GM12878 (cell line): ENCODE data around the gene CYP2C19.

Experiments
- CTCF ChIP-seq, 3 experiments: IDR thresholded peaks in 2 of 3; conservative IDR thresholded peaks in 1 of 3; 2 replicates each; pipeline ENCODE4 v1.5.1; 2011; ENCODE audit warnings: low read depth in 3 of 3, low read length in 3 of 3, mild to moderate bottlenecking in 3 of 3, control low read depth in 2 of 3, moderate library complexity in 2 of 3, inconsistent platforms in 1 of 3, mixed read lengths in 1 of 3; ENCODE audit not compliant: control insufficient read depth in 2 of 3, insufficient read depth in 1 of 3; ENCODE audit errors: extremely low read depth in 1 of 3
- EZH2 ChIP-seq: IDR thresholded peaks from 2 replicates; pipeline ENCODE4 v1.6.1; 2012; ENCODE audit warnings: low read depth, mild to moderate bottlenecking, control low read depth, inconsistent platforms, low read length, borderline replicate concordance; ENCODE audit not compliant: control insufficient read depth
- FOXK2 ChIP-seq: fragments of 450-650 bp; IDR thresholded peaks from 2 replicates; pipeline ENCODE4 v1.6.1; 2017; ENCODE audit warnings: mild to moderate bottlenecking, moderate library complexity
- GABPA ChIP-seq: IDR thresholded peaks from 2 replicates; pipeline ENCODE4 v1.6.1; 2014; ENCODE audit warnings: antibody characterized with exemption, low read depth, mild to moderate bottlenecking, inconsistent platforms
- MEF2B ChIP-seq: fragments of 450-650 bp; IDR thresholded peaks from 2 replicates; pipeline ENCODE4 v1.6.1; 2018; ENCODE audit warnings: mild to moderate bottlenecking, moderate library complexity; ENCODE audit not compliant: partially characterized antibody, poor library complexity, severe bottlenecking
- NR2F1 ChIP-seq: fragments of 450-650 bp; conservative IDR thresholded peaks from 2 replicates; pipeline ENCODE4 v1.6.1; 2017; ENCODE audit warnings: mild to moderate bottlenecking
- PBX3 ChIP-seq: IDR thresholded peaks from 2 replicates; pipeline ENCODE4 v1.6.1; 2011; ENCODE audit warnings: mild to moderate bottlenecking, low read depth, low read length, moderate library complexity; ENCODE audit not compliant: insufficient replicate concordance
- POLR2A ChIP-seq: IDR thresholded peaks from 2 replicates; pipeline ENCODE4 v1.6.1; 2011; ENCODE audit warnings: low read depth, mild to moderate bottlenecking, low read length
- RAD21 ChIP-seq: IDR thresholded peaks from 2 replicates; pipeline ENCODE4 v1.6.1; 2011; ENCODE audit warnings: mild to moderate bottlenecking, low read depth, low read length, moderate library complexity; ENCODE audit not compliant: insufficient read depth
- RELA ChIP-seq: fragments of 450-650 bp; IDR thresholded peaks from 2 replicates; pipeline ENCODE4 v1.8.0; 2014; ENCODE audit warnings: borderline replicate concordance; ENCODE audit not compliant: partially characterized antibody
- SPI1 ChIP-seq: IDR thresholded peaks from 2 replicates; pipeline ENCODE4 v1.6.1; 2011; ENCODE audit warnings: low read depth, mild to moderate bottlenecking, low read length, moderate library complexity, borderline replicate concordance; ENCODE audit not compliant: insufficient read depth
- TCF12 ChIP-seq: IDR thresholded peaks from 2 replicates; pipeline ENCODE4 v1.6.1; 2011; ENCODE audit warnings: low read depth, mild to moderate bottlenecking, low read length
- ZNF274 ChIP-seq: IDR thresholded peaks from one replicate; pipeline ENCODE4 v1.8.0; 2011; ENCODE audit not compliant: insufficient read length, insufficient read depth
- ZZZ3 ChIP-seq: IDR thresholded peaks from 2 replicates; pipeline ENCODE4 v1.6.1; 2011; ENCODE audit warnings: low read depth; ENCODE audit not compliant: control insufficient read depth, insufficient read length

DNA sequence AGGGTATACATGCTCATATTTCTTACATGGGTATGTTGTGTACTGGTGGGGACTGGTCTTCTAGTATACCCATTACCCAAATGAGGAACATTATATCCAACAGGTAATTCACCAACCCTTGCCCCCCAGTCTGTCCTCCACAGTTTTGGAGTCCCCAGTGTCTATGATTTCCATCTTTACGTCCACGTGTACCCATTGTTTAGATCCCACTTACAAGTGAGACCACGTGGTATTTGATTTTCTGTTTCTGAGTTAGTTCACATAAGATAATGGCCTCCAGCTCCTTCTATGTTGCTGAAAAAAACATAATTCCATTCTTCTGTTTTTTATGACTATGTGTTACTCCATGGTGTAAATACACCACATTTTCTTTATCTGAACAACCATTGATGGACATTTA is 126.6 kb downstream of the CYP2C19 start:
- TF ChIP-seq SPI1, result no peak
- TF ChIP-seq RAD21, result no peak
- no peak for TF ChIP-seq GABPA
- TF ChIP-seq RELA, result no peak
- TF ChIP-seq FOXK2, result no peak
- TF ChIP-seq POLR2A, result no peak
- TF ChIP-seq MEF2B, result no peak
- TF ChIP-seq ZNF274, result no peak
- no peak for TF ChIP-seq EZH2
- TF ChIP-seq TCF12, result no peak
- no peak for TF ChIP-seq NR2F1
- no peak for TF ChIP-seq PBX3
- TF ChIP-seq ZZZ3, result no peak
- no peak for TF ChIP-seq CTCF (IDR thresholded peaks at IDR 0.05 in 2 of 3, conservative IDR thresholded peaks at IDR 0.05 in 1 of 3; ENCODE audit: control insufficient read depth in 2 of 3, extremely low read depth in 1 of 3, insufficient read depth in 1 of 3, low read depth in 3 of 3, low read length in 3 of 3)
